Epithelial cell of esophagus (primary cell): ENCODE results near the gene MYO7B.

Source experiments
- DNase-seq: peaks from one replicate; pipeline ENCODE4 v3.0.0; 2010; ENCODE audit warnings: low read depth
- H3K4me3 ChIP-seq: 2 replicates; pipeline ENCODE4 v1.5.1; 2011; ENCODE audit warnings: mild to moderate bottlenecking, low read length, control low read depth
- TF ChIP-seq, protein P1 (sequence below): IDR thresholded peaks from 2 replicates; pipeline ENCODE4 v1.5.1; 2011; ENCODE audit warnings: low read depth, mild to moderate bottlenecking, low read length, control low read depth, inconsistent platforms; ENCODE audit not compliant: insufficient read depth; ENCODE audit errors: missing control alignments

MYO7B gene

DNA sequence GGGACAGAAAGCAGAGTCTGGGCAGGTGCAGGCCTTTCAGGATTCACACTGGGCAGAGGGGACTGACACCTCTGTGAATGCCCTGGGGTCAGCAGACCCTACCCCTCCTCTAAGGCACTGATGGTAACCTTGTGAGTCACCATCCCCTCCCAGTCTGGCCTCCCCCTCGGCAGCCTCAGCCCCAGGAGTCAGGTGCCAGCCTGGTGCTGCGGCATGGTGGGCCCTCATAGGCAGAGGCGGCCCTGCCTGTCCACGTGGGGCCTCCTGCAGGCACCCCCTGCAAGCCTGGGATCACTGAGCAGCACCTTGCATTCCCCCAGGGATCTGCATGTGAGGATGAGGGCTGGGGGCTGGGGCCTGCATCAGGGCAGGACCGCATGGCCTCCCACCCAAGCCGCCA lies 105.7 kb downstream of the MYO7B start:
- no peak for DNase-seq
- TF ChIP-seq, protein P1, sequence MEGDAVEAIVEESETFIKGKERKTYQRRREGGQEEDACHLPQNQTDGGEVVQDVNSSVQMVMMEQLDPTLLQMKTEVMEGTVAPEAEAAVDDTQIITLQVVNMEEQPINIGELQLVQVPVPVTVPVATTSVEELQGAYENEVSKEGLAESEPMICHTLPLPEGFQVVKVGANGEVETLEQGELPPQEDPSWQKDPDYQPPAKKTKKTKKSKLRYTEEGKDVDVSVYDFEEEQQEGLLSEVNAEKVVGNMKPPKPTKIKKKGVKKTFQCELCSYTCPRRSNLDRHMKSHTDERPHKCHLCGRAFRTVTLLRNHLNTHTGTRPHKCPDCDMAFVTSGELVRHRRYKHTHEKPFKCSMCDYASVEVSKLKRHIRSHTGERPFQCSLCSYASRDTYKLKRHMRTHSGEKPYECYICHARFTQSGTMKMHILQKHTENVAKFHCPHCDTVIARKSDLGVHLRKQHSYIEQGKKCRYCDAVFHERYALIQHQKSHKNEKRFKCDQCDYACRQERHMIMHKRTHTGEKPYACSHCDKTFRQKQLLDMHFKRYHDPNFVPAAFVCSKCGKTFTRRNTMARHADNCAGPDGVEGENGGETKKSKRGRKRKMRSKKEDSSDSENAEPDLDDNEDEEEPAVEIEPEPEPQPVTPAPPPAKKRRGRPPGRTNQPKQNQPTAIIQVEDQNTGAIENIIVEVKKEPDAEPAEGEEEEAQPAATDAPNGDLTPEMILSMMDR: no peak
- H3K4me3 ChIP-seq: no peak overlapping the region

DNA sequence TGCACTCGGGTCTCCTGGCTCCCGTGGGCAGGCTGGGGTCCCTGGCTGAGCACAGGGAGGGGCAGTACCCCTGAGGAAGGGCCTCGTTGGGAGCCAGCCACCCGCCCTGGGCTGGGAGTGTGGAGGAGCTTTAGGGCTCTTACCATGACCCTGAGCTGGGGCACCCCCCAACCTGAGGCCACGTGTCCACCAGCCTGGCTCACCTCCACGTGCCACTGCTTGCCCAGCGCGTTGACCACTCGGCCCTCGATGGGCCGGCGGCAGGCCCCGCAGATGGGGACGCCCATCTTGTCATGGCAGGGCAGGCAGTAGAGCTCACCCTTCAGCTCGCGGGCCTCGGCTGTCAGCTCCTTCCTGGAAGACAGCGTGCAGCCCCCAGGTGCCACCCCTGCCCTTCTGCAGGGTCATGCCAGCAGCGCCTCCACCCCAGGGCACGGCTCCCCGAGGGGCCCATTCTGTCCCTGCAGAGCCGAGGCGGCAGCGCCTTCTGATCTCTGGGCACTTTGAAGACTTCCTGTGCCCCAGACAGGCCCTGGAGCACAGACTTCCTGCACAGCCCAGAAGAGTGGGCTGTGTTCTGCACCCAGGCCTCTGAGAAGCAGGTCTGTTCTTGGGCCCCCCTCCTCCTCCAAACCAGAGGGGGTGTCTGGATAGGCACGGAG lies 106.5 kb downstream of the MYO7B start:
- DNase-seq: no peak
- TF ChIP-seq, protein P1: no peak
- H3K4me3 ChIP-seq: no peak overlapping the region

DNA sequence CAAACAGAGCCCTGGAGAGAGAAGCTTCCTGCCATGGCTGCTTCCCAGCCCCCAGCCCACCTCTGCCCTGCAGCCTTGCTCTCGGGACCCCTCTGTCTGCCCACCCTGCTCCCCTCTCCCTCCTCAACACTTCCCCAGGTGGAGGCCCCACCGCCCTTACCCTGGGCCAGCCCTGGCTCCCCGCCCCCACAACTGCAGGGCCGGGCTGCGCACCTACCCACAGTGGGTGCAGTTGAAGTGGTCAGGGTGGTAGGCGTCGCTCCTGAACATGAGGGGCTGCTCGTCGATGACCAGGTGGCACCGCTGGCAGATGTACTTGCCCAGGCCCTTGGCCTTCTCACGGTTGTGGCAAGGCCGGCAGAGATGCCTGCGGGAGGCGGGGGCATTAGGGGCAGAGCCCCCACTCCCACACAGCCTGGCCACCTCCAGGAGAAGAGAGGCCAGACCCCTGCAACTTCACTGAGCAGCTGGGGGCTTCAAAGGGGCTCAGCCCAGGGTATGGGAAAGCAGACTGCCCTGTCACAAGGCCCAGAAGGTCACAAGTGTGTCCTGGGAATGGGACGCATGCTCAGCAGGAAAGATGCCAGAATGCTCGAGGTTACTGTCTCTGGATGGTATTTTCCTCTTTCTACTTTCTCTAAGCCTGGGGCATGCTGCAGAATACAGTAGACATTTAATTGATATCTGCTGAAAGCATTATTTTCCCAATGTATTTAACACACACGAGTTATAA lies 107.4 kb downstream of the MYO7B start:
- TF ChIP-seq, protein P1: no peak
- no peak for DNase-seq
- no peak overlapping the region for H3K4me3 ChIP-seq

DNA sequence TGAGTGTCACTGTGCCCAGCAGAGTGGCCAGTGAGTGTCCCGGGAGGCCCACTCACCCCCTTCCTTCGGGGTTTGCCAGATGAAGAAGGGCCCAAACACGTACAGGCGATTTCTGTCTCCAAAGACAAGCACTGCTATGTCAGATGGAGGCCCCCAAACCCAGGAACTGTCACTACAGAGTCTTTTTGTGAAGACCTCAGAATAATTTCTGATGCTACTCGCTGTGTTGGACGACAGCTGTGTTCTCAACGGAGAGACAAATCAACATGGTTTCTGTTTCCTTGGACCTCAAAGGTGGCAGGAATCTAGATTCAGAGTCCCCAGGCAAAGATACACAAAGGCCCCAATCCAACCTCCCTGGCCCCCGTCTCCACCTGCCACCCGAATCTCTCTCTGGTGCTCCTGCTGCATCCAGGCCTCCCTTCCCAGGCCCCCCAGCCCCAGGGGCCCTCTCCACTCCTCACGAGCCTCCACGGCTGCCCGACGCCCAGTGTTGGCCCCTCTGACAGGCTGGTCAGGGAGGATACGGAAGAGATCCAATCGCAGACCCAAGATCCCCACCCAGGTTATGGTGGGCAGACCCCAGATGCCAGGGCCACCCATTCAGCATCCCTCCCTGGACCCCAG lies 108.1 kb downstream of the MYO7B start:
- DNase-seq: no peak
- TF ChIP-seq, protein P1: no peak
- H3K4me3 ChIP-seq: no peak overlapping the region

DNA sequence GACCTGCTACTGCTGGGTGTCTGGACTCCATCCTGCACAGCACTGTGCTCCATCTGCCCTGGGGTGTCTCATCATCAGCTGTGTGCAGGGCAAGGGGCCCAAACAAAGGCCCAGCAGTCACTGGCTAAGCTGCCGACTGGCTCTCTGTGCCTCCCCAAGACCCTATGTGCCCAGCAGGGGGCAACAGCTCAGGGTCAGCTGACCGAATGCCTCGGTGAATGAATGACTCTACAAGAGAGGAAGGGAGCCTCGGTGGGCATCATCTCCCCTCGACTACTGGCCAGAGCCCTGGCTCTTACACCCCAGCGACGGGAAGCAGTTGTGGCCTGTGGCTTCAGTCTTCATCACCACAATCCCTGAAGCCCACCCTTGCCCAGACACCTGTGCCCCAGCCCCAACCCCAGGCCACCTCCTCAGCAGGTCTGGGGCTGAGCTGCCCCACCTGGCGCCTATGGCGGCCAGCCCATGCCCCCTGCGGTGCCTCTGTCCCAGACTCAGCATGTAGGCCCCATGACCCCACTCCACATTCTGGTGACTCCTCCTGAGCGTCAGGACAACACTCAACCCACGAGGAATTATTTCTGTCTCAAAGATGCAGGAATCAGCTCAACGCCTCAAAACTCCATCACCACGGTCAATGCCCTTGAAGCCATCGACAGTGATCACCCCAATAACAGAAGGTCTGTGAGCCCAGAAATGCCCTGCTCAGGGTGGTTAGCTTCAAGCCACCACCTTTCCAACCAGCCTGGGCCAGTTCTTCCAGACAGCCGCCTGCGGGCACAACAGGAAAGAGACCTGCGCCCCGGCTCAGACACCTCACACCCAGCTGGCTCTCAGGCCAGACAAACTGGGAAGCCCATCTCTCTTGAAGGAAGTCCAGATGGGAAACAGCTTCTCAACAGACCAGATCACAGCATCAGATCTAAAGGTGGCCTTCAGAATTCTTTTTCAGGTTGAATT lies 108.9 kb downstream of the MYO7B start:
- TF ChIP-seq, protein P1: no peak
- DNase-seq: no peak
- no peak overlapping the region for H3K4me3 ChIP-seq

DNA sequence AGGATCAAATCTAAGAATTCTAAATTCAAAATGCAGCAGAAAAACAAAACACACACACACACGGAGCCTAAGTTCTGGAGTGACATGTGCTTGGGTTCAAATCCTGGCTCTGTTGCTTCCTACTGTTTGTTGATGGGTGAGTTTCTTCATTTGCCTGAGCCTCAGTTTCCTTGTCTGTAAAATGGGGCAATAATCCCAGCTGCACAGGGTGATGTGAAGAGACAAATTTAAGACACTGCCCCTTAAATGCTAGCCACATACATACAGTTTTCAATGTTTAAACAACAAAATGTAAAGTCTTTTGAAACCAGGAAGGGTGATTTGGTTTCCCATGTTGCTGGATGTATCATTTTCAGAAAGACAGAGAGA lies 109.5 kb downstream of the MYO7B start:
- TF ChIP-seq, protein P1: no peak
- H3K4me3 ChIP-seq: no peak overlapping the region
- no peak for DNase-seq
